Measurements from ENCODE around the gene OR56A5. TPM values are rescaled to one million over a fixed set of nuclear protein-coding genes. Genes with fewer than 3 reads are reported as not detected.

OR56A5 gene, protein sequence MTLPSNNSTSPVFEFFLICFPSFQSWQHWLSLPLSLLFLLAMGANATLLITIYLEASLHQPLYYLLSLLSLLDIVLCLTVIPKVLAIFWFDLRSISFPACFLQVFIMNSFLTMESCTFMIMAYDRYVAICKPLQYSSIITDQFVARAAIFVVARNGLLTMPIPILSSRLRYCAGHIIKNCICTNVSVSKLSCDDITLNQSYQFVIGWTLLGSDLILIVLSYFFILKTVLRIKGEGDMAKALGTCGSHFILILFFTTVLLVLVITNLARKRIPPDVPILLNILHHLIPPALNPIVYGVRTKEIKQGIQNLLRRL
- total RNA-seq (2022; extraction: Qiagen RNA extraction; ENCODE audit: low read depth): not detected in 5 replicates

DNA sequence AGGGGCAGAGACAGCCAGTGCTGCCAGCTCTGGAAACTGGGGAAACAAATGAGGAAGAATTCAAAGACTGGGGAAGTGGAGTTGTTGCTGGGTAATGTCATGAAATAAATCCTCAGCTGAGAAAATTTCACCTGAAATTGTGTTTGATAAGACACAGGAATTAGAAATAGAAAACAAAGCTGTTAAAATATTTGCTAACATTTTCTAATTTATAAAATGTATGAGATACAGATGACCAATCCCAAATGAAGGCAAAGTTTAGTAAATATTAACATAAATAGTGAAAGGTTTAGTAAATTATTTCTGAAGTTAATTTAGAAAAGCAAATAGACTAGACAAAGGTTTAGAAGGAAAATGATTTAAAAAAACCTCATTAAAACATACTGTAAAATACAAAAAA lies at the start of gene OR56A5:
Gene OR56A5 (minus strand): TSS at position 101 of the 400 bp plus-strand sequence. CDS start 0 bp downstream, at position 101.

DNA sequence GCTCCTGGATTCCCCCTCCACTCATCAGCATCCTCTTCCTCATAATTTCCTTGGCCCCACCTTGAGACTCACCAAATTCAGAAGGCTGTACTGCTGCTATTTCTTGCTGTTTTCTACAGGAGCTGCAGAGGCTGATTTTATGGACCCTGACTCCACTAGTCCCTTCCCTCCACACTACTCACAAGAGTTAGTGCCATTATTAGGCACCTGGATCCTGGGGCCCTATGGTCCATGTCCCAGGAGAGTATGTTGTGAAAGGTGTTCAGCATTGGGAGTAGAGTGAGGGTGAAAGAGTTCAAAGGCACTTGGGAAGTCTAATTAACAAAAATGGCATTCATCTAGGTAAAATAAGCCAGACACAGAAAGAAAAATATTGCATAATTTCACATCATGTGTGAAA lies 38.6 kb upstream of the OR56A5 start, which contains the start of gene OR56A4:
Gene OR56A4 (minus strand): TSS at position 101 of the 400 bp plus-strand sequence. CDS start 3,954 bp downstream, outside the sequence.

DNA sequence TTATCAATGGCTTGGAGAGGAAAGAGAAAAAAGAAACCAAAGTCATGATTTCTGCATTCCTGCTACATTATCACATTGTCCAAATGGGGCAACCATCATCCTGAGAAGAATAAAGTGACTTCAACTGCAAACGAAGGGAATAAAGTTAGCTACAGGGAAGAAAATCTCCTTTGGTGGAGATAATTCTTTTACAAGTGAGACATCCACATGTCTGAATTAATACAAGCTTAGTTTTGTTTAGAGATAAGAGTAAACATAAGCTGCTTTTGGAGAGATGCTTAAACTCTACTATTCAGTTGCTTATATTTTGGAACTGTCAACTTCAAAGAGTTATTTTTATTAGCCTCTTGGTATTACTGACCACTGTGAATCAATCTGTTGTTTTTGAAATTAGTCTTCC lies 18.6 kb upstream of the OR56A5 start, which contains the start of gene OR52L1:
Gene OR52L1 (minus strand): TSS at position 101 of the 400 bp plus-strand sequence. CDS start 55 bp downstream, at position 46.

DNA sequence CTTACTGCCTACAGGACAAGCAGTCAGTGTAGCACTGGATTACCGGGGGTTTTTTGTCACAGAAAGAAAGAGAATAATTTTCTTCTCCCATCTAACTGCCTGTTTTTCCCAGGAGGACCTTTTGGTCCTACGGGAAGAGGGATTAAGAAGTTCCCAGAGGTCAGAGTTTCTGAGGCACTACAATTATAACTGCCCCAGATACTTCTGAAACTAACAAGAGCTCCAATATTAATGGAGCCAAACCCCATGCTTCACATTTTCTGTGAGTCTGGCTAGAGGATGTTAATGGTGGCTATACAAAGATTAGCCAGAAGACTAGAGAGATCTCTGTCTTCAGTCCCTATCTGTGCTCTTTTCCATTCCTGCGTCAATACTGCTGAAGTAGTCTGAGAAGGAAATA lies 26.3 kb downstream of the OR56A5 start, which contains the start of gene OR56A3:
Gene OR56A3 (plus strand): TSS at position 301 of the 400 bp plus-strand sequence. CDS start 5,096 bp downstream, outside the sequence.

Other genes with a start within 250 kb of the OR56A5 start
- gene OR56B1, start 232.0 kb downstream of the OR56A5 start, total RNA-seq (2022; extraction: Qiagen RNA extraction; ENCODE audit: low read depth): not detected in 5 replicates
- not detected in 5 replicates for gene OR52N4, start 214.3 kb downstream of the OR56A5 start, total RNA-seq (2022; extraction: Qiagen RNA extraction; ENCODE audit: low read depth)
- gene OR52N5, start 185.1 kb downstream of the OR56A5 start, total RNA-seq (2022; extraction: Qiagen RNA extraction; ENCODE audit: low read depth): not detected in 5 replicates
- gene OR52N1, start 177.2 kb downstream of the OR56A5 start, total RNA-seq (2022; extraction: Qiagen RNA extraction; ENCODE audit: low read depth): not detected in 5 replicates
- gene OR52N2, start 159.6 kb downstream of the OR56A5 start, total RNA-seq (2022; extraction: Qiagen RNA extraction; ENCODE audit: low read depth): not detected in 5 replicates
- not detected in 5 replicates for gene OR52E6, start 126.6 kb downstream of the OR56A5 start, total RNA-seq (2022; extraction: Qiagen RNA extraction; ENCODE audit: low read depth)
- not detected in 5 replicates for gene OR52E8, start 110.8 kb downstream of the OR56A5 start, total RNA-seq (2022; extraction: Qiagen RNA extraction; ENCODE audit: low read depth)
- gene OR52E4, start 87.9 kb downstream of the OR56A5 start, total RNA-seq (2022; extraction: Qiagen RNA extraction; ENCODE audit: low read depth): not detected in 5 replicates
- not detected in 5 replicates for gene OR52E5, start 75.3 kb downstream of the OR56A5 start, total RNA-seq (2022; extraction: Qiagen RNA extraction; ENCODE audit: low read depth)
- not detected in 5 replicates for gene OR56A3, start 26.2 kb downstream of the OR56A5 start, total RNA-seq (2022; extraction: Qiagen RNA extraction; ENCODE audit: low read depth)
- gene OR52L1, start 18.5 kb upstream of the OR56A5 start, total RNA-seq (2022; extraction: Qiagen RNA extraction; ENCODE audit: low read depth): not detected in 5 replicates
- gene OR56A4, start 38.5 kb upstream of the OR56A5 start, total RNA-seq (2022; extraction: Qiagen RNA extraction; ENCODE audit: low read depth): not detected in 5 replicates
- not detected in 5 replicates for gene OR56A1, start 62.3 kb upstream of the OR56A5 start, total RNA-seq (2022; extraction: Qiagen RNA extraction; ENCODE audit: low read depth)
- not detected in 5 replicates for gene OR56B4, start 139.2 kb upstream of the OR56A5 start, total RNA-seq (2022; extraction: Qiagen RNA extraction; ENCODE audit: low read depth)
- not detected in 5 replicates for gene OR52B2, start 201.8 kb upstream of the OR56A5 start, total RNA-seq (2022; extraction: Qiagen RNA extraction; ENCODE audit: low read depth)
- not detected in 5 replicates for gene OR52W1, start 230.7 kb upstream of the OR56A5 start, total RNA-seq (2022; extraction: Qiagen RNA extraction; ENCODE audit: low read depth)
- not detected in 5 replicates for gene C11orf42, start 237.1 kb upstream of the OR56A5 start, total RNA-seq (2022; extraction: Qiagen RNA extraction; ENCODE audit: low read depth)